Bone marrow (tissue), 2 donors: ENCODE measurements around the gene GLB1L.
"Not testable (repeated sequence)": the region's sequence is repeated elsewhere in the genome, so short reads cannot be mapped to it uniquely, and the experiment has no call there.

Source experiments
- DNase-seq, 2 donors: peaks; one replicate each; lab custom pipeline; 2025; lab: John Stamatoyannopoulos, UW

Gene GLB1L

GRCh38 chr2:219206328-219207133, 38.7 kb downstream of the GLB1L start, which contains the start of gene ZFAND2B:
Gene ZFAND2B, plus strand, starts transcription at chr2:219206782. Its CDS starts 206 bp downstream, at chr2:219206988.
- DNase-seq: peak; percentile 82 to 94

GRCh38 chr2:219205981-219206327, 39.3 kb downstream of the GLB1L start:
- no peak for DNase-seq

- DNase-seq: no peak
These were observed 40.1 kb downstream of the GLB1L start for GRCh38 chr2:219205165-219205538.

GRCh38 chr2:219204425-219205164, 40.6 kb downstream of the GLB1L start:
- DNase-seq: no peak

- not testable (repeated sequence) for DNase-seq
These were observed 43.9 kb downstream of the GLB1L start for GRCh38 chr2:219201331-219201730.

- DNase-seq: not testable (repeated sequence)
These were observed 44.5 kb downstream of the GLB1L start for GRCh38 chr2:219200502-219201326.

- no peak for DNase-seq
These were observed 45.6 kb downstream of the GLB1L start for GRCh38 chr2:219199470-219200211.

GRCh38 chr2:219198974-219199373, 46.3 kb downstream of the GLB1L start:
- no peak for DNase-seq

- DNase-seq: no peak
These were observed 47.9 kb downstream of the GLB1L start for GRCh38 chr2:219197388-219197787.

- no peak for DNase-seq
These were observed 58.3 kb downstream of the GLB1L start for GRCh38 chr2:219186754-219187456.
